Sigmoid colon (tissue), 7 donors: ENCODE data around the gene THBS1. TPM values are rescaled to one million over a fixed set of nuclear protein-coding genes. Genes with fewer than 3 reads are reported as not detected.

Source experiments
- DNase-seq: peaks from one replicate; pipeline ENCODE4 v3.0.0-alpha.2; 2019
- H3K27ac ChIP-seq, 4 donors: fragments of 200-600 bp; sonication (generic); one replicate each; pipeline ENCODE4 v1.5.1; 2016 to 2019; ENCODE audit warnings: mild to moderate bottlenecking in 1 of 4
- H3K27me3 ChIP-seq, 3 donors: fragments of 200-600 bp; sonication (generic); one replicate each; pipeline ENCODE4 v1.5.1; 2019; ENCODE audit warnings: mild to moderate bottlenecking in 1 of 3
- H3K36me3 ChIP-seq, 4 donors: fragments of 200-600 bp; sonication (generic); one replicate each; pipeline ENCODE4 v1.5.1; 2016 to 2019
- H3K4me1 ChIP-seq, 4 donors: fragments of 200-600 bp; sonication (generic); one replicate each; pipeline ENCODE4 v1.5.1; 2017 to 2019
- H3K4me3 ChIP-seq, 4 donors: fragments of 200-600 bp; sonication (generic); one replicate each; pipeline ENCODE4 v1.5.1; 2017 to 2019; ENCODE audit warnings: mild to moderate bottlenecking in 2 of 4, moderate library complexity in 1 of 4
- H3K9me3 ChIP-seq, 4 donors: fragments of 200-600 bp in 3 of 4; sonication (generic) in 3 of 4; one replicate each; pipeline versions ENCODE4 v1.5.1 to v1.6.1; 2013 to 2019
- EP300 ChIP-seq, 4 donors: sonication (generic); formaldehyde crosslinking; IDR thresholded peaks; one replicate each; pipeline ENCODE4 v1.6.1; 2017; ENCODE audit warnings: antibody characterized with exemption in 4 of 4
- POLR2A ChIP-seq, 2 donors: fragments of 450-650 bp; IDR thresholded peaks; one replicate each; pipeline ENCODE4 v1.6.1; 2016; ENCODE audit warnings: antibody characterized with exemption in 2 of 2, mild to moderate bottlenecking in 2 of 2, moderate library complexity in 2 of 2
- POLR2AphosphoS5 ChIP-seq, 4 donors: sonication (generic); formaldehyde crosslinking; IDR thresholded peaks; one replicate each; pipeline ENCODE4 v1.6.1; 2017; ENCODE audit warnings: antibody characterized with exemption in 4 of 4
- WGBS, 2 donors: extraction: QIAGEN DNeasy Blood & Tissue Kit; methylation state at CpG; one replicate each; pipeline ENCODE4 v1.1.7; 2013; 5-methylcytosine and 5-hydroxymethylcytosine counted together
- intact Hi-C: fragments of 100-400 bp; cut with DNase I; formaldehyde crosslinking; loops from one replicate; pipeline ENCODE4 v1.15.1; 2023
- polyA plus RNA-seq, 3 donors: library from polyadenylated mRNA; stranded (reverse); fragments of 200-250 nt; gene quantifications; one replicate each; pipeline ENCODE4 v1.2.3, GENCODE V29; 2013
- total RNA-seq, 4 donors: library from RNA; depleted of rRNA; stranded (reverse); fragments of >200 nt; gene quantifications; one replicate each; pipeline ENCODE4 v1.1.0, GENCODE V29; 2016
- TF ChIP-seq, protein P1 (sequence below), 4 experiments: fragments of 450-650 bp in 3 of 4; fragments of 200-600 bp in 1 of 4; IDR thresholded peaks; one replicate each; pipeline ENCODE4 v1.5.1; 2016 to 2019; ENCODE audit warnings: antibody characterized with exemption in 4 of 4, mild to moderate bottlenecking in 3 of 4, moderate library complexity in 2 of 4
- donor health status: healthy with polysubstance abuse.
- donor health status: Bipolar disorder and iron deficiency.
- donor health status: healthy.

The THBS1 gene
- total and polyA plus RNA-seq, 7 donors, result 13.2 to 3,974 (median 172) TPM

DNA sequence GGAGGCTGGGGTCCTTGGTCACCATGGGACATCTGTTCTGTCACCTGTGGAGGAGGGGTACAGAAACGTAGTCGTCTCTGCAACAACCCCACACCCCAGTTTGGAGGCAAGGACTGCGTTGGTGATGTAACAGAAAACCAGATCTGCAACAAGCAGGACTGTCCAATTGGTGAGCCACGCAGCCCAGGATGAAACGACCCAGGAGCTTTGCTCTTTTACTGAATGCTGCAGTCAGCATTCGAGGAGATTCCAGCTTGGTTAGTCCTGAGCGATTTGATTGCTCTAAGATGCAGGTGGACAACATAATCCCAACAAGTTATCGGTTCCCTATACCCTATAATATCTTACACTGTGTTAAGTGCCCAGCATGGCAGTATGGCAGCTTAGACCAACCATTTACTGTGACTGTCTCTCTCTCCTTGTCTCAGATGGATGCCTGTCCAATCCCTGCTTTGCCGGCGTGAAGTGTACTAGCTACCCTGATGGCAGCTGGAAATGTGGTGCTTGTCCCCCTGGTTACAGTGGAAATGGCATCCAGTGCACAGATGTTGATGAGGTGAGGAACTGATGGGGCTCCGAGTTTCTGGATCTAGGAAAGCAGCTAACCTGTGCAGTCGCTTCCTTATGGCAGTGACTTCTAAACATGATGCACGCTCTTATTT lies 7.8 kb downstream of the THBS1 start:
- no peaks in the 10 kb centered on the region for H3K27me3 ChIP-seq
- 58 to 84% methylated on average over 13 of the region's 13 CpGs for WGBS, 2 donors
- H3K9me3 ChIP-seq, result no peaks in the 10 kb centered on the region
- H3K4me1 ChIP-seq, result peaks cover 0 to 80% (median 73%) of the 10 kb centered on the region in 4 donors
- TF ChIP-seq EP300 (IDR thresholded peaks at IDR 0.05) (no peak), POLR2AphosphoS5 (IDR thresholded peaks at IDR 0.05) (peak in 3 of 4 donors; percentile 12 to 33 (median 17))
- intact Hi-C loops, result loop anchor here (10.0 kb wide), 1 partner anchor 274 kb away; no protein-coding TSS in a partner anchor
- DNase-seq, result no peak
- peaks cover 64 to 100% (median 88%) of the 10 kb centered on the region in 4 donors for H3K36me3 ChIP-seq
- H3K4me3 ChIP-seq, result no peak overlapping the region
- H3K27ac ChIP-seq, result peak overlapping the region; percentile 27 to 97 (median 96)

DNA sequence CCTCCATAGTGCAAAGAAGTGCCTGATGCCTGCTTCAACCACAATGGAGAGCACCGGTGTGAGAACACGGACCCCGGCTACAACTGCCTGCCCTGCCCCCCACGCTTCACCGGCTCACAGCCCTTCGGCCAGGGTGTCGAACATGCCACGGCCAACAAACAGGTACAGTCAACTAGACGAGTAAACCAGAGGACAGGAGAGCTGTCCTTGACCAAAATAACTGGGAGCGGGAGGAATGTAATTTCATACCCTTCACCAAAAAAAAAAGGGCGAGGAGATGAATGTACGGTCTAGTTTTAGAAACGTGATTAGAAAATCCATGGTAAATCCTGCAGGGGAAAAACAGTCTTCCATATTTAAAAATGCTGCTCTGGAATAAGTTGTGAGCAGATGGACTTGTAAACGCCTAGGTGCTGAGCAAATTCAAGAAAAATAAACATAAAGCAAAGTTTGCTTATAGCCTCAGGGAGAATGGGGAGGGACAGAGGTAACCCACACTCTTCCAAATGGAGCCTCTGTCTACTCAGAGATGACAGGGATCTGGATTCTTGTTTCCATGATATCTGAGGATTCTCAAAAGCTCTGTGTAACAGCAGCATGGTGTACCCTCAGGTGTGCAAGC lies 8.4 kb downstream of the THBS1 start:
- no peaks in the 10 kb centered on the region for H3K27me3 ChIP-seq
- no peak for TF ChIP-seq POLR2AphosphoS5 (IDR thresholded peaks at IDR 0.05)
- TF ChIP-seq, protein P1, sequence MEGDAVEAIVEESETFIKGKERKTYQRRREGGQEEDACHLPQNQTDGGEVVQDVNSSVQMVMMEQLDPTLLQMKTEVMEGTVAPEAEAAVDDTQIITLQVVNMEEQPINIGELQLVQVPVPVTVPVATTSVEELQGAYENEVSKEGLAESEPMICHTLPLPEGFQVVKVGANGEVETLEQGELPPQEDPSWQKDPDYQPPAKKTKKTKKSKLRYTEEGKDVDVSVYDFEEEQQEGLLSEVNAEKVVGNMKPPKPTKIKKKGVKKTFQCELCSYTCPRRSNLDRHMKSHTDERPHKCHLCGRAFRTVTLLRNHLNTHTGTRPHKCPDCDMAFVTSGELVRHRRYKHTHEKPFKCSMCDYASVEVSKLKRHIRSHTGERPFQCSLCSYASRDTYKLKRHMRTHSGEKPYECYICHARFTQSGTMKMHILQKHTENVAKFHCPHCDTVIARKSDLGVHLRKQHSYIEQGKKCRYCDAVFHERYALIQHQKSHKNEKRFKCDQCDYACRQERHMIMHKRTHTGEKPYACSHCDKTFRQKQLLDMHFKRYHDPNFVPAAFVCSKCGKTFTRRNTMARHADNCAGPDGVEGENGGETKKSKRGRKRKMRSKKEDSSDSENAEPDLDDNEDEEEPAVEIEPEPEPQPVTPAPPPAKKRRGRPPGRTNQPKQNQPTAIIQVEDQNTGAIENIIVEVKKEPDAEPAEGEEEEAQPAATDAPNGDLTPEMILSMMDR (IDR thresholded peaks at IDR 0.05), result no peak
- no peak for TF ChIP-seq POLR2A (IDR thresholded peaks at IDR 0.05)
- TF ChIP-seq EP300 (IDR thresholded peaks at IDR 0.05), result no peak
- WGBS, 2 donors, result 57 to 87% methylated on average over 14 of the region's 14 CpGs
- no peak overlapping the region for H3K4me3 ChIP-seq
- DNase-seq, result no peak
- peaks cover 64 to 100% (median 88%) of the 10 kb centered on the region in 4 donors for H3K36me3 ChIP-seq
- peaks cover 0 to 80% (median 68%) of the 10 kb centered on the region in 4 donors for H3K4me1 ChIP-seq
- H3K9me3 ChIP-seq, result no peaks in the 10 kb centered on the region
- H3K27ac ChIP-seq, result peak overlapping the region in 3 of 4 donors; percentile 27 to 97 (median 97)
- intact Hi-C loops, result loop anchor here (10.0 kb wide), 1 partner anchor 275 kb away; no protein-coding TSS in a partner anchor

DNA sequence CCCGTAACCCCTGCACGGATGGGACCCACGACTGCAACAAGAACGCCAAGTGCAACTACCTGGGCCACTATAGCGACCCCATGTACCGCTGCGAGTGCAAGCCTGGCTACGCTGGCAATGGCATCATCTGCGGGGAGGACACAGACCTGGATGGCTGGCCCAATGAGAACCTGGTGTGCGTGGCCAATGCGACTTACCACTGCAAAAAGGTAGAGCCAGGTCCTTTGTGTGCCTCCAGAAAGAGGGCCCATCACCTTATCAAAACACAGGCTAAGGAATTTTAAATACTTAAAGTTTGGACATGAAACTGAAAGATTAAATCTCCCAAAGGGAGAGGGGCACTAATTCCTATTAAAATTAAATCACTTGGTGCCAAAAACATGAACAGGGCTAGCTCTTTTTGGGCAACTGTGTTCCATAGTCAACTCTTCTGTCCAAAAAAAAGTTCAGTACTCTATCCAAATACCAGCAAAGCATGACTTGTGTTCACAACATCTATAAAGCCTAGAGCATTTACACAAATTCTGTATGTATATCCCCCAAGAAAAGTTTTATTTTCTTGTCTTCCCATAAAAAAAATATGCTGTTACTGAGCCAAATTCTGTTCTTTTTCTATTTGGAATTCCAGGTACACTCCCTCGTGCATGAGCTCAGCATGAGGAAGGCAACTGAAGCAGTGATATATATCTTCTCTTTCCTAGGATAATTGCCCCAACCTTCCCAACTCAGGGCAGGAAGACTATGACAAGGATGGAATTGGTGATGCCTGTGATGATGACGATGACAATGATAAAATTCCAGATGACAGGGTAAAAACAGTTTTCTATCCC lies 9.2 kb downstream of the THBS1 start:
- Histone ChIP-seq H3K4me3 (no peak overlapping the region), H3K4me1 (peaks cover 0 to 78% (median 62%) of the 10 kb centered on the region in 4 donors), H3K36me3 (peaks cover 60 to 100% (median 86%) of the 10 kb centered on the region in 4 donors), H3K9me3 (no peaks in the 10 kb centered on the region), H3K27ac (peak overlapping the region in 2 of 4 donors; percentile 48 to 97), H3K27me3 (no peaks in the 10 kb centered on the region)
- WGBS, 2 donors, result 68 to 91% methylated on average over 13 of the region's 13 CpGs
- DNase-seq, result peak; percentile 66
- intact Hi-C loops, result loop anchor here (10.0 kb wide), 1 partner anchor 275 kb away; no protein-coding TSS in a partner anchor
- TF ChIP-seq POLR2A (IDR thresholded peaks at IDR 0.05), result no peak
- no peak for TF ChIP-seq EP300 (IDR thresholded peaks at IDR 0.05)
- TF ChIP-seq, protein P1 (IDR thresholded peaks at IDR 0.05), result no peak
- peak in 1 of 4 donors; percentile 39 for TF ChIP-seq POLR2AphosphoS5 (IDR thresholded peaks at IDR 0.05)

DNA sequence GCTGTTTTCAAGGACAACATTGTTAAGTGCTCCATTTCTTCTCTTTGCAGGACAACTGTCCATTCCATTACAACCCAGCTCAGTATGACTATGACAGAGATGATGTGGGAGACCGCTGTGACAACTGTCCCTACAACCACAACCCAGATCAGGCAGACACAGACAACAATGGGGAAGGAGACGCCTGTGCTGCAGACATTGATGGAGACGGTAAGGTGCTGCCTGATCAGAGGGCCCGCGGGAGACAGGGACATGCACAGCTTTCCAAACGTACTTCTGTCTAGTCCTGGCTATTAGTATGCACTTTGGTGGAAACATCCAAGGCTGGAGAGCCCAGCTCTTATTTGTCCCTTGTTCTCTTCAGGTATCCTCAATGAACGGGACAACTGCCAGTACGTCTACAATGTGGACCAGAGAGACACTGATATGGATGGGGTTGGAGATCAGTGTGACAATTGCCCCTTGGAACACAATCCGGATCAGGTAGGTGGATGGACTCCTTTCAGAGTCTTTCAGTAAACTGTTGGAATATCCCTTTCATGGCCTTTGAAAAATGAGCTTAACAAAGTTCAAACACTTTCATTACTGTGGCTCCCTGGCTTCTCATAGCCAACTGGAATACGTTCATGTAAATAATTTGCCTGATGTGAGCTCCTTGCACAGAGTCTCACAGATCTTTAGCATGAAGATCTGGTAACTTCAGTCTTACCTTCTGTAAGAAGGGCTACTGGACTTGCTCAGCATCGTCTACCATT lies 10.4 kb downstream of the THBS1 start:
- H3K4me1 ChIP-seq, result peaks cover 0 to 70% (median 54%) of the 10 kb centered on the region in 4 donors
- no peaks in the 10 kb centered on the region for H3K9me3 ChIP-seq
- peak overlapping the region in 2 of 4 donors; percentile 41 to 48 for H3K27ac ChIP-seq
- no peaks in the 10 kb centered on the region for H3K27me3 ChIP-seq
- 50 to 82% methylated on average over 11 of the region's 11 CpGs for WGBS, 2 donors
- no peak overlapping the region for H3K4me3 ChIP-seq
- intact Hi-C loops, result no loop called here
- no peak for DNase-seq
- TF ChIP-seq POLR2AphosphoS5 (IDR thresholded peaks at IDR 0.05) (peak in 1 of 4 donors; percentile 3), EP300 (IDR thresholded peaks at IDR 0.05) (no peak), POLR2A (IDR thresholded peaks at IDR 0.05) (peak in 1 of 2 donors; percentile 4)
- TF ChIP-seq, protein P1 (IDR thresholded peaks at IDR 0.05), result no peak
- peaks cover 59 to 100% (median 83%) of the 10 kb centered on the region in 4 donors for H3K36me3 ChIP-seq
